Measurements from ENCODE around the gene SELENOH. TPM values are rescaled to one million over a fixed set of nuclear protein-coding genes. Genes with fewer than 3 reads are reported as not detected.

The SELENOH gene
- total and polyA plus RNA-seq, 2 of the 8 experiments (the other 6 are each of a cell fraction or from before 2014, with no cell fraction given) = 243 to 264 TPM

DNA sequence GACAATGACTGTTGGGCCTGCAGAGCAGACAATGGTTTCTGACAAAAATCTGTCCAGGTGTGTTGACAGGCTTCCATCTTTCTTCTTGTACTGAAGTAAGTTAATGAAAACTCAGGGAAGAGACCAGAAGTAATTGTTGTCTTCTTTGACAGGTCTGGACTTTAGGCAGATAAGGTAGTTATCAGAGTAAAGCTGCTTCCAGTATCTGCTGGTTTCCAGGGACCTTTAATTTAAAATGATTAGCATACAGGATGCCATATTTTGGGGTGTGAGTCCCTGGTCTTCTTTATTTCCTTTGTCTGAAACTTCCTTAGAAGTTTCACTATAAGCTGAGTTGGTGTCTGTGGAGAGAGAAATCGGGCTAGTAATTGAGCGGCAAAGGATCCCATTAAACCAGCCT lies 27.5 kb upstream of the SELENOH start:
- peaks cover 2% of the 10 kb centered on the region; the same call in 1 of the 2 replicates for H3K79me1 ChIP-seq (ENCODE audit: low read depth, low read length)
- TF ChIP-seq, protein P1, sequence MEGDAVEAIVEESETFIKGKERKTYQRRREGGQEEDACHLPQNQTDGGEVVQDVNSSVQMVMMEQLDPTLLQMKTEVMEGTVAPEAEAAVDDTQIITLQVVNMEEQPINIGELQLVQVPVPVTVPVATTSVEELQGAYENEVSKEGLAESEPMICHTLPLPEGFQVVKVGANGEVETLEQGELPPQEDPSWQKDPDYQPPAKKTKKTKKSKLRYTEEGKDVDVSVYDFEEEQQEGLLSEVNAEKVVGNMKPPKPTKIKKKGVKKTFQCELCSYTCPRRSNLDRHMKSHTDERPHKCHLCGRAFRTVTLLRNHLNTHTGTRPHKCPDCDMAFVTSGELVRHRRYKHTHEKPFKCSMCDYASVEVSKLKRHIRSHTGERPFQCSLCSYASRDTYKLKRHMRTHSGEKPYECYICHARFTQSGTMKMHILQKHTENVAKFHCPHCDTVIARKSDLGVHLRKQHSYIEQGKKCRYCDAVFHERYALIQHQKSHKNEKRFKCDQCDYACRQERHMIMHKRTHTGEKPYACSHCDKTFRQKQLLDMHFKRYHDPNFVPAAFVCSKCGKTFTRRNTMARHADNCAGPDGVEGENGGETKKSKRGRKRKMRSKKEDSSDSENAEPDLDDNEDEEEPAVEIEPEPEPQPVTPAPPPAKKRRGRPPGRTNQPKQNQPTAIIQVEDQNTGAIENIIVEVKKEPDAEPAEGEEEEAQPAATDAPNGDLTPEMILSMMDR (IDR thresholded peaks at IDR 0.05; ENCODE audit: control extremely low read depth in 1 of 3, insufficient read depth in 1 of 3, low read depth in 1 of 3, low read length in 3 of 3) = no peak
- no peak for TF ChIP-seq CHD2 (IDR thresholded peaks at IDR 0.05; ENCODE audit: low read length)
- no peak for TF ChIP-seq EP300 (IDR thresholded peaks at IDR 0.05; ENCODE audit: borderline replicate concordance in 1 of 2, low read depth in 2 of 2, low read length in 2 of 2)
- no peak for TF ChIP-seq TAF1 (IDR thresholded peaks at IDR 0.05; ENCODE audit: low read depth, low read length)
- TF ChIP-seq EGR1 (IDR thresholded peaks at IDR 0.05; ENCODE audit: borderline replicate concordance, low read depth, low read length) = no peak
- no peak for TF ChIP-seq ASH2L (IDR thresholded peaks at IDR 0.05; ENCODE audit: low read length)
- no peak for TF ChIP-seq CHD1 (IDR thresholded peaks at IDR 0.05; ENCODE audit: low read depth, low read length)
- TF ChIP-seq YY1 (IDR thresholded peaks at IDR 0.05; ENCODE audit: low read depth, low read length) = no peak
- no peak for TF ChIP-seq TCF12 (IDR thresholded peaks at IDR 0.05; ENCODE audit: low read depth, low read length)
- TF ChIP-seq BACH1 (IDR thresholded peaks at IDR 0.05; ENCODE audit: low read length) = no peak
- no peak for TF ChIP-seq NANOG (IDR thresholded peaks at IDR 0.05; ENCODE audit: insufficient read depth, low read depth, low read length, poor library complexity, severe bottlenecking)
- TF ChIP-seq SP4 (IDR thresholded peaks at IDR 0.05; ENCODE audit: low read length) = no peak

More for the DNA sequence above, 27.5 kb upstream of the SELENOH start:
- H4K91ac ChIP-seq (replicated peaks; ENCODE audit: insufficient read length, low read length) = no peak overlapping the region
- no peak overlapping the region for H3K9ac ChIP-seq (replicated peaks in 1 of 4; ENCODE audit: extremely low read depth in 1 of 4, low read depth in 3 of 4, low read length in 3 of 4)
- peak overlapping the region; percentile 91 to 100 (median 98); a peak in 5 of 8 replicates for H3K4me3 ChIP-seq (ENCODE audit: extremely low read depth in 1 of 4, insufficient read depth in 2 of 4, low read depth in 3 of 4, low read length in 4 of 4)
- H4K20me1 ChIP-seq (replicated peaks in 1 of 2; ENCODE audit: control insufficient read depth in 1 of 2, insufficient read depth in 2 of 2, low read length in 2 of 2) = peaks cover 0 to 5% of the 10 kb centered on the region in 2 experiments
- H3K27me3 ChIP-seq (replicated peaks in 1 of 4; ENCODE audit: control insufficient read depth in 3 of 4, extremely low read depth in 1 of 4, insufficient read depth in 3 of 4, low read length in 3 of 4) = no peaks in the 10 kb centered on the region
- H2AK5ac ChIP-seq (ENCODE audit: low read depth, low read length) = no peak overlapping the region
- no peak overlapping the region for H2AFZ ChIP-seq (ENCODE audit: low read length)
- no peak for DNase-seq (ENCODE audit: low read depth in 1 of 2, low spot score in 2 of 2)
- no peak overlapping the region for H2BK20ac ChIP-seq (ENCODE audit: low read length)
- H4K8ac ChIP-seq (ENCODE audit: extremely low read depth, insufficient read depth, low read length) = no peak overlapping the region
- no peak overlapping the region for H2BK15ac ChIP-seq (ENCODE audit: low read length)
- H2BK5ac ChIP-seq (ENCODE audit: low read depth, low read length) = no peak overlapping the region
- ChIA-PET POLR2A (ENCODE audit: partially characterized antibody) (interaction anchor here (0.8 to 4.3 kb wide), 11 partner anchors 10 to 87 kb away, joined by 3 to 27 read pairs (median 4); partner anchors contain the start of gene SELENOH), CTCF (ENCODE audit: partially characterized antibody) (interaction anchor here (0.7 to 1.0 kb wide), 5 partner anchors 21 to 853 kb away, joined by 3 read pairs; no protein-coding TSS in a partner anchor)
- H4K5ac ChIP-seq (ENCODE audit: insufficient read length, low read depth, low read length) = no peak overlapping the region
- H3K79me2 ChIP-seq (ENCODE audit: control insufficient read depth in 1 of 2, insufficient read depth in 2 of 2, low read length in 2 of 2) = peaks cover 26 to 53% of the 10 kb centered on the region in 2 experiments
- H3K27ac ChIP-seq (ENCODE audit: low read depth, low read length) = no peak overlapping the region
- no peak for FAIRE-seq
- H3K23ac ChIP-seq (ENCODE audit: insufficient read length) = no peak overlapping the region
- H3K23me2 ChIP-seq (ENCODE audit: low read depth, low read length) = peaks cover 9% of the 10 kb centered on the region
- H2BK120ac ChIP-seq (replicated peaks; ENCODE audit: low read depth, low read length) = no peak overlapping the region
- peaks cover 0 to 3% of the 10 kb centered on the region in 2 experiments; a peak in 1 of 4 replicates for H3K9me3 ChIP-seq (ENCODE audit: insufficient read depth in 2 of 2, low read depth in 1 of 2, low read length in 1 of 2)
- H3K14ac ChIP-seq (ENCODE audit: insufficient read length) = no peak overlapping the region
- 87% methylated on average over 2 of the region's 2 CpGs; no CpG with 5 or more reads in 1 of the 2 experiments for WGBS, 2 experiments (ENCODE audit: extremely low coverage in 1 of 2, insufficient coverage in 1 of 2, insufficient read length in 1 of 2, insufficient replicate concordance in 2 of 2, low coverage in 1 of 2, low lambda C conversion rate in 2 of 2, missing lambda C conversion rate in 1 of 2)
- no peak overlapping the region for H3K56ac ChIP-seq (replicated peaks; ENCODE audit: insufficient read length, low read depth, low read length)
- H3K4me1 ChIP-seq (replicated peaks in 1 of 4; ENCODE audit: control insufficient read depth in 3 of 4, insufficient read depth in 4 of 4, low read length in 3 of 4) = peaks cover 0 to 4% (median 0%) of the 10 kb centered on the region in 4 experiments; a peak in 1 of 7 replicates
- peak overlapping the region; percentile 60 to 74 for H3K4me2 ChIP-seq (ENCODE audit: insufficient read depth in 1 of 2, low read depth in 2 of 2, low read length in 2 of 2)
- H2BK12ac ChIP-seq (ENCODE audit: low read depth, low read length) = no peak overlapping the region
- H3K18ac ChIP-seq (ENCODE audit: extremely low read depth, low read length) = no peak overlapping the region
- no peak overlapping the region for H3K4ac ChIP-seq (replicated peaks; ENCODE audit: insufficient read length, low read depth, low read length)
- peaks cover 0 to 11% (median 4%) of the 10 kb centered on the region in 4 experiments; a peak in 3 of 8 replicates for H3K36me3 ChIP-seq (ENCODE audit: control insufficient read depth in 2 of 4, insufficient read depth in 4 of 4, low read length in 3 of 4)
